Caco-2 (cell line): ENCODE measurements around the gene EHMT1. TPM values are rescaled to one million over a fixed set of nuclear protein-coding genes. Genes with fewer than 3 reads are reported as not detected.

Source experiments
- BruUV-seq: library from RNA; stranded (reverse); fragments of 400-500 nt; replicated peaks from 2 replicates; lab custom pipeline; 2021; lab: Mats Ljungman, UMichigan
- CTCF ChIA-PET: fragments of 300-600 bp; sonication (Branson Sonifier 250); formaldehyde crosslinking; loops from one replicate; lab custom pipeline; 2022; ENCODE audit warnings: antibody characterized with exemption; lab: Charles Lee
- POLR2A ChIA-PET: fragments of 300-600 bp; sonication (Branson Sonifier 250); formaldehyde crosslinking; loops from one replicate; lab custom pipeline; 2022; ENCODE audit warnings: antibody characterized with exemption; lab: Charles Lee
- DNase-seq, 2 experiments: peaks; one replicate each; pipeline versions ENCODE4 v3.0.0 to v3.0.0-alpha.2; 2020 to 2022
- H3K27me3 ChIP-seq: replicated peaks from 2 replicates; pipeline ENCODE4 v1.6.0; 2011; ENCODE audit warnings: low read length; ENCODE audit not compliant: control insufficient read depth, insufficient read depth
- H3K36me3 ChIP-seq: 2 replicates; pipeline ENCODE4 v1.5.1; 2011; ENCODE audit warnings: low read length; ENCODE audit not compliant: control insufficient read depth, insufficient read depth
- H3K4me1 ChIP-seq: fragments of 250-450 bp; sonication (Bioruptor Pico); 2 replicates; pipeline ENCODE4 v1.5.1; 2020; ENCODE audit warnings: mild to moderate bottlenecking
- H3K4me3 ChIP-seq: 2 replicates; pipeline ENCODE4 v1.5.1; 2011; ENCODE audit warnings: low read depth, mild to moderate bottlenecking, control low read depth, low read length
- H3K9me3 ChIP-seq: fragments of 250-450 bp; sonication (Bioruptor Pico); 2 replicates; pipeline ENCODE4 v1.5.1; 2020; ENCODE audit warnings: mild to moderate bottlenecking, moderate library complexity
- H3K27ac Mint-ChIP-seq: one replicate; pipeline ENCODE4 v1.8.0; 2022; ENCODE audit warnings: mixed read lengths; ENCODE audit not compliant: unreplicated experiment
- H3K27me3 Mint-ChIP-seq: one replicate; pipeline ENCODE4 v1.8.0; 2022; ENCODE audit warnings: mixed read lengths; ENCODE audit not compliant: insufficient read depth, unreplicated experiment
- H3K36me3 Mint-ChIP-seq: one replicate; pipeline ENCODE4 v1.8.0; 2022; ENCODE audit warnings: mild to moderate bottlenecking, mixed read lengths; ENCODE audit not compliant: insufficient read depth, unreplicated experiment
- H3K4me1 Mint-ChIP-seq: one replicate; pipeline ENCODE4 v1.8.0; 2022; ENCODE audit warnings: low read depth, mixed read lengths; ENCODE audit not compliant: unreplicated experiment
- H3K4me3 Mint-ChIP-seq: one replicate; pipeline ENCODE4 v1.8.0; 2022; ENCODE audit warnings: mild to moderate bottlenecking, moderate library complexity, mixed read lengths; ENCODE audit not compliant: unreplicated experiment
- H3K9me3 Mint-ChIP-seq: one replicate; pipeline ENCODE4 v1.8.0; 2022; ENCODE audit warnings: mixed read lengths; ENCODE audit not compliant: unreplicated experiment
- CTCF ChIP-seq, 2 experiments: fragments of 200-600 bp in 1 of 2; IDR thresholded peaks; 1 replicate in 1 of 2; 2 replicates in 1 of 2; pipeline versions ENCODE4 v1.5.1 to v1.8.0; 2011 to 2022; ENCODE audit warnings: antibody characterized with exemption in 1 of 2, control low read depth in 1 of 2, inconsistent platforms in 1 of 2, low read depth in 1 of 2, low read length in 1 of 2, mild to moderate bottlenecking in 1 of 2, moderate library complexity in 1 of 2; ENCODE audit not compliant: insufficient read depth in 1 of 2, severe bottlenecking in 1 of 2, unreplicated experiment in 1 of 2
- intact Hi-C: fragments of 100-400 bp; cut with micrococcal nuclease; formaldehyde crosslinking; loops from one replicate; pipeline ENCODE4 v1.10.0; 2022; ENCODE audit not compliant: unreplicated experiment
- total RNA-seq: library from RNA; stranded (reverse); gene quantifications from 2 replicates; pipeline ENCODE4 v1.2.3, GENCODE V29; 2022

The EHMT1 gene
- total RNA-seq, 1 experiment from 2014 or later: 92.9 TPM

- H3K4me3 Mint-ChIP-seq: no peak overlapping the region
- H3K9me3 Mint-ChIP-seq: no peaks in the 10 kb centered on the region
- Histone ChIP-seq H3K36me3 (no peaks in the 10 kb centered on the region), H3K9me3 (no peaks in the 10 kb centered on the region), H3K27me3 (no peaks in the 10 kb centered on the region), H3K4me1 (no peaks in the 10 kb centered on the region), H3K4me3 (no peak overlapping the region)
- H3K4me1 Mint-ChIP-seq: peaks cover 18% of the 10 kb centered on the region
- POLR2A ChIA-PET: interaction anchor here (0.5 kb wide), 1 partner anchor 84 kb away, joined by 3 read pairs; no protein-coding TSS in a partner anchor
- BruUV-seq: no TSS peak
- peak in 1 of 2 experiments; percentile 3 for TF ChIP-seq CTCF (IDR thresholded peaks at IDR 0.05; ENCODE audit: insufficient read depth in 1 of 2, low read depth in 1 of 2, low read length in 1 of 2, severe bottlenecking in 1 of 2, unreplicated experiment in 1 of 2)
- CTCF ChIA-PET: interaction anchor here (1.0 kb wide), 1 partner anchor 16 kb away, joined by 5 read pairs; no protein-coding TSS in a partner anchor
- peaks cover 12% of the 10 kb centered on the region for H3K36me3 Mint-ChIP-seq
- no peak for DNase-seq
- intact Hi-C loops: no loop called here
- no peaks in the 10 kb centered on the region for H3K27me3 Mint-ChIP-seq
- no peak overlapping the region for H3K27ac Mint-ChIP-seq
These were observed 69.9 kb downstream of the EHMT1 start for GRCh38 chr9:137688725-137689124.

DNA sequence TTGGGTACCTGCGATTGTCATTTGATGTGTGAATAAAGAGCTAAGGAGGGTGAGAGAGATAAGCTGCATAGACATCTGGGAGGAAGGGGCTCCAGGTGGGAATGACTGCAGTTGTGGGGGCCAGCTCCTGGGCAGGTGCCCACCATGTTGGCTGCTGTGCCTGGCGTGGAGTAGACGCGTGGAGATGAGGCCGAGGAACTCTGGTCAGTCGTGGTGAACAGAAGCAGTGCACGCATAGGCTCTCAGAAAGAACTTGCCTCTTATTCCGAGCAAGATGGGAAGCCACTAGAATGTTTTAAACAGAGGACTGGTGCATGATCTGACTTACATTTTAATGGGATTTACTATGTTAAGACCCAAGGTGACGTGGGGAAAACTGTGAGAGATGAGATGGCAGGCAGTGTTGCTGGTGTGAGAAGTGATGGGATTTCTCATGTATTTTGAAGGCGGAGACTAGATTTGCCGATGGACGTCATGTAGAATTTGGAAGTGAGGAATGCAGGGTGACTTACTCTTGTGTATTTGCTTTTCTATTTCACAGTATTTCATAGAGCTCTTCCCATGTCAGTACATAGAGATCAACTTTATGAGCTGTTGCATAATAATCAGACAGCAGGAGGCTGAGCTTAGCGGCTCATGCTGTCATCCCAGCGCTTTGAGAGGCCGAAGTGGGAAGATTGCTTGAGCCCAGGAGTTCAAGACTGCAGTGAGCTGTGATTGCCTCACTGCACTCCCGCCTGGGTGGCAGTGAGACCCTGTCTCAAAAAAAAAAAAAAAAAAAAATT is 71.1 kb downstream of the EHMT1 start:
- intact Hi-C loops: no loop called here
- H3K4me3 Mint-ChIP-seq: no peak overlapping the region
- peak overlapping the region; percentile 32 for H3K27ac Mint-ChIP-seq
- TF ChIP-seq CTCF (IDR thresholded peaks at IDR 0.05; ENCODE audit: insufficient read depth in 1 of 2, low read depth in 1 of 2, low read length in 1 of 2, severe bottlenecking in 1 of 2, unreplicated experiment in 1 of 2): no peak
- ChIA-PET POLR2A (no interaction called here), CTCF (interaction anchor here (0.7 to 1.9 kb wide), 4 partner anchors 9 to 164 kb away, joined by 6 to 13 read pairs (median 8); no protein-coding TSS in a partner anchor)
- DNase-seq: peak in 1 of 2 experiments; percentile 61
- H3K9me3 Mint-ChIP-seq: no peaks in the 10 kb centered on the region
- peaks cover 13% of the 10 kb centered on the region for H3K36me3 Mint-ChIP-seq
- Histone ChIP-seq H3K4me1 (no peaks in the 10 kb centered on the region), H3K9me3 (no peaks in the 10 kb centered on the region), H3K27me3 (no peaks in the 10 kb centered on the region), H3K4me3 (no peak overlapping the region), H3K36me3 (no peaks in the 10 kb centered on the region)
- no peaks in the 10 kb centered on the region for H3K27me3 Mint-ChIP-seq
- no TSS peak for BruUV-seq
- H3K4me1 Mint-ChIP-seq: peaks cover 18% of the 10 kb centered on the region

- H3K27ac Mint-ChIP-seq: no peak overlapping the region
- no peak overlapping the region for H3K4me3 Mint-ChIP-seq
- H3K9me3 Mint-ChIP-seq: no peaks in the 10 kb centered on the region
These were observed 72.3 kb downstream of the EHMT1 start for GRCh38 chr9:137690930-137691645.

More at GRCh38 chr9:137690930-137691645, 72.3 kb downstream of the EHMT1 start:
- no peak for DNase-seq
- POLR2A ChIA-PET: no interaction called here
- Mint-ChIP-seq H3K4me1 (peaks cover 18% of the 10 kb centered on the region), H3K36me3 (peaks cover 18% of the 10 kb centered on the region), H3K27me3 (no peaks in the 10 kb centered on the region)
- CTCF ChIA-PET: interaction anchor here (0.7 to 1.9 kb wide), 3 partner anchors 10 to 165 kb away, joined by 6 to 13 read pairs (median 7); no protein-coding TSS in a partner anchor
- no peaks in the 10 kb centered on the region for H3K27me3 ChIP-seq
- BruUV-seq: no TSS peak
- no peaks in the 10 kb centered on the region for H3K9me3 ChIP-seq
- no peaks in the 10 kb centered on the region for H3K36me3 ChIP-seq
- H3K4me1 ChIP-seq: no peaks in the 10 kb centered on the region
- no peak overlapping the region for H3K4me3 ChIP-seq
- intact Hi-C loops: no loop called here
- no peak for TF ChIP-seq CTCF (IDR thresholded peaks at IDR 0.05; ENCODE audit: insufficient read depth in 1 of 2, low read depth in 1 of 2, low read length in 1 of 2, severe bottlenecking in 1 of 2, unreplicated experiment in 1 of 2)
